Measurements from ENCODE around the gene PACRG.
A peak's percentile ranks its signal among the peaks of the same experiment; 100 is the strongest.

PACRG gene

DNA sequence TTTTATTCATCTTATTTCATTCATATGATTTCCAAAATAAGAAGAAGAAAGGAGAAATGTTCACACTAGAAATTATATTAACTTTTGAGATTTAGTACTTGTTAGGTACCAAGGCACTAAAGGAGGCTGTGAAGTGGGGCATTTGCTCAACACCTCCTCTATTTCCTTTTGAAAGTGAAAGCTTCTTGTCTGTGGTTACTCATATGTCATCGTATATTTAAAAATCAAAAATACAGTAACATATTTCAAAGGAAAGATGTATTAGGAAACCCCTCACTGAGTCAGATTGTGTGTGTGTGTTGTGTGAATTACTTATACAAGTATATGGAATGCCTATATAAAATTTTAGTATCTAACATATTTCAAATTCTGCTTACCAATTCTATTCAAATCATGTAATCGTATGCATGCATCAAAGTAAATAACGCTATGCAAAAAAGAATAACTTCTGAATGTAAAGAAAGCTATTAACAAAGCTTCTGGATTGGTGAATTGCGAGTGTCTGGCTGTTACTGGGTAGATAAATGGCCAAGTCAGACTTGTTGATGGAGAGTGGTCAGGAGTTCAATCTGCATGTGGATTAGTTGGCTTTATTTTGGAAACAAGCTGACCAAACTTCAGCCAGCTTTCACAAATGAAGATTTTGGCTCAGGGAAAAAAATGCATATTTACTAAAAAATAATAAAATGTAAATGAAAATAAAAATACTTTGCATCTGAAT, 70.9 kb downstream of the PACRG start:
- DNase-seq, result peak in 1 of 5 experiments; percentile 40

DNA sequence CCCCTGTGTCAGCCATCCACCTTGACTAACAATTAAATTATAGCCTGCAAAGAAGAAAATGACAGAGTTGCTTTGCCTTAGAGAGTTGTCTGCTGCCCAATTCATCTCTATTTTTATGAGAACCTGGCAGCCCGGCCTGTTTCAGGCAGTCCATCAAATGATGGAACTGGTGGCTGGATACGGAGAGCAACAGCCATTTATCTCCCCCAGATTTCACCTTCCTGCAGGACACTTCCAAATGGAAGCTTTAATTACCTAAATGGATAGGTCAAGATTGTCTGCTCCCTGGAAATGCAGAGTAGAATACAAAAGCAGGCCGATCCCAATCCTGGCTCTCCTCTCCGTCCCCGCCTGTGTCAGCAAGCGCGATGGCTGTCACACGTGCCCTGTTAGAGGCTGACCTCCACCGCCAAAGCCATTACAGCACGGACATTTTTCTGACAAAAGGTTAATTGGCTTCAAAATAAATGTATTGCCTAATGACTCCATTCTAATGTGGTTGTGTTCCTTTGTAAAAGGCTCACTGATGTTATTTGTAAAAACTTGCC, 86.7 kb downstream of the PACRG start:
- DNase-seq, result no peak

DNA sequence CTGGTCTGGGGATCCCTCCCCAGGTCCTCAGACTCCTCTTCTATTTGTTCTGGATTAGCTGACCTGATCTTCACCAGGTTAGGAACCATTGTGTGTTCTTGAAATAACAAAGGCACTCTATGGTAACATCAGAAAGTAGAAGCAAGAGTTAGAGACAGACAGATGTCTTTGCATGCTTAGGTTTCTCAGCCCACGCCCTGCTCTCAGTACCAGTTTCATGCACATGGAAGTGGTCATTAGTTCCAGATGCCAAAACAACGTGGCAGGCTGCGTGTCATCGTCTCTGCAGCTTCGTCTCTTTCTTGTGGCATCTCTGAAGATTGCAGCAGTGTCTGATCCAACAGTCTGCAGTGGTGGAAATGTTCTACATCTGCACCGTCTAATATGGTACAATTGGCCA, 89.4 kb downstream of the PACRG start:
- no peak for DNase-seq

DNA sequence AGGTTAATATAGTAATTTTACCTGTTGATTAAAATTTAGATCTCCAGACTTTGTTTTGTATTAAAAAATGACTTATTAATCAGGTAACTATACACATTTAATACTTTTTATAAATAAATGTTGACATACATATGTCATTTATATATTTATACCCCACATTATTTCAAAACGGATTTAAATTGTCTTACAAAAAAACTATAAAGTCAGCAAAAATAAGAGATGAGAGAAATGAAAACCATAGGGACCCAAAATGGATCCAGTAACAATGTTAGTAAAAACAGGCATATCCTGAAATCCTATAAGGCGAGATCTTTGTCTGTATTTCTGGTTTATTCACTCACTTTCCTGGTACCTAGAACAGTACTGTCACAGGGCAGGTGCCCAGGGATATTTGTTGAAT, 91.5 kb downstream of the PACRG start:
- no peak for DNase-seq

DNA sequence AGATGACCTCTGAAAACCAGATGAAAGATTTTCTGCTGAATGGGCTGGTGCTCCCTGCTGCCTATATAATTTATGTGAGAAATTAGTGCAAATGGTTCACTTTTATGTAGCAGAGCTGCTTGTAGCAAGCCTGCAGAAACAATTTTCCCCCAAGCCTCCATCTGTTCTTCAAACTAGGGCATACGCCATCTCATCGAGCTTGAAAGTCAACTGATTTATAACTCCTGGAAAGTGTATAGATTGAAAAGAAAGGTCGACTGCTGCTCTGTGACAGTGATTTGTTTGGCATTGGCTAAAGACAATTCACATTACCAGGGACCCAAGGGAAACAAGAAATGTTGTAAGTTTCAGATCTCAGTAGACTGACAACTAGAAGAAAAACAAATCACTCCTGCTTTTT, 93.3 kb downstream of the PACRG start:
- no peak for DNase-seq

DNA sequence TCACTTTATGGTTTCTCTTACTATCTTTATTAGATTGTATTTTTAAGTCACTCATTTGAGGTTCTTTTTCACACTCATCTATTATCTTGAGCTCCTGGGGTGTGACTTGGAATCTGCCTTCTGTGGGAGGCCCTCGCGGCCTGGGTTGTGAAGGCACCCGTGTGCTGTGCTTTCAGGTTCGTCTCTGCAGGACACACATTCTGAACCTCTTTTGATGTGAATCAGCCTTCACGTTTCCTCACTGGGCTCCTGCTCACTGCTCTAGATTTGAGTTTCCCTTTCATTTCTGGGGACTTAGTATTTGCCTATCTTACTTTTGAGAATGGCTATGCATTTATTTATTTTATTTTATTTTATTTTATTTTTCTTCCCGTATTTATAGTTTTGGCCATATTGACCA, 97.8 kb downstream of the PACRG start:
- DNase-seq, result peak in 1 of 5 experiments; percentile 77

DNA sequence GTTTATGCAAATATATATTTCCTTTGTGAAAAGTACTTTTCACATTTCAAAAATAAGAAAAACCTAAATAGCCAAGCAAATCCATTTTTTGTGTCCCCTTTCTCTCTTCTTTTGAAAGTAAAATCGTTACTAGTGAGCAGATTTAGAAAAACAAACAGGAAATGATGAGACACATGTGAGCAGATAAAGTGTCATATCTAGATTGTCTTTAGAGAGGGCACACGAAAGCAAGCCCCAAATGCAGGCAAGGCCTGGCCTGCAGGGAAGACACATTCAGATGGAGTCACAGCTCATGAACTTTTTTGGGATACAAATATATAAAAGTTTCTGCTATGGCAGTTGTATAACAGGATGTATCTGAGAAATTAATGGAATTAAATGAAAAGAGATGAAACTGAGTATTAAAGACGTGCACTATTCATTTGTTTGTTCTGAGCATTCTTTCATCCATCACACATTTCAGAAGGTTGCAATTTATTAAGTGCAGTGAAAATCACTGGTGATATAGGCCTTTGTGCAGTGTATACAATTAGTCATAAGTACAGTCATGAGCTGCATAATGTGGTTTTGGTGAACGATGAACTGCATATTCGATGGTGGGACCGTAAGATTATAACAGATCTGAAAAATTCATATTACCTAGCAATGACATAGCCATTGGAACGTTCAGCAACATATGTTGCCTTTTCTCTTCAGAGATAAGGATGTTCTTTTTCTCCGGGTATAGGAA, 101.4 kb downstream of the PACRG start:
- peak in 1 of 5 experiments; percentile 78 for DNase-seq

DNA sequence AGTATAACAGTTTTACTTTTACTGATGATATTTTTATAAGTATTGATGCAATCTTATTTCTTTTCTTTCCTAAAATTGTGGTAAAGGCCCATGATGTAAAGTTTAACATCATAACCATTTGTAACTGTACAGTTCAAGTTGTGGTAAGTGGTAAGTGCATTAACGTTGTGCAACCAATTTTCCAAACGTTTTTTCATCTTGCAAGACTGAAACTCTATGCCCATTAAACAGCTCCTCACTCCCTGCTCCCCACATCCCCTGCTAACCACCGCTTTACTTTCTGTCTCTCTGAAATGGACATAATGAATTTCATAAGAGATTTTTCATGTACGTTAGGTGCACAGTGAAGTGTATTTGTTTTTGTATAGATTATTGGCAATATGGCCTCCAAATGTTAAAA, 106.0 kb downstream of the PACRG start:
- DNase-seq, result no peak

DNA sequence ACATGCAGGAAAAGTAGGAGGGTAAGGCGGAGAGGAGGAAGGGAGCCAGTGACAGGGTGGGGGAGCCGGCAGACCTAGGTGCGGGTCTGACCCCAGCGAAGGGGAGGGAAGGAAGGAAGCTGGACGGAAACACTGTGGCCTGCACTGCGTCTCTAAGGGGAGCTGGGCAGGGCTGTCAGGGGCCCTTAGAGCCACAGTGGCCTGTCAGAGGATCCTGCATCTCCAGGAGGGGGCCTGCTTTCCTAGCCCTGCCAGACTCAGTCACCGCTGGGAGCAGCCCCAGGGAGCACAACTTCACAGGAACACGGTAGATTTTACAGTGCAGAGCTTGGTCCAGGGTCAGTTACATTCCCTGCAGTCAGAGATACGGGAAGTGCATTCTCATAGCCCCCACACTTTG, 118.2 kb downstream of the PACRG start:
- DNase-seq, result no peak

DNA sequence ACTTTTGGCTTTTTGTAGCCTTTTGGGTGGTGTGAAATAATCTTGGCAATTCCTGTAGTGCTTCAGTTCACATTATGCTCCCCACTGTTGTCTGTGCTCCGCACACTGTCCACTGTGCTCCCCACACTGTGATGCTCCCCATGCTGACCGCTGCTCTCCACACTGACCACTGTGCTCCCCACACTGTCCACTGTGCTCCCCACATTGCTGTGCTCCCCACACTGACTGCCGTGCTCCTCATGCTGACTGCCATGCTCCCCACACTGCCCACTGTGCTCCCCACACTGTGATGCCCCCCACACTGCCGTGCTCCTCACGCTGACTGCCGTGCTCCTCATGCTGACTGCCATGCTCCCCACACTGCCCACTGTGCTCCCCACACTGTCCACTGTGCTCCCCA, 118.9 kb downstream of the PACRG start:
- DNase-seq, result no peak

DNA sequence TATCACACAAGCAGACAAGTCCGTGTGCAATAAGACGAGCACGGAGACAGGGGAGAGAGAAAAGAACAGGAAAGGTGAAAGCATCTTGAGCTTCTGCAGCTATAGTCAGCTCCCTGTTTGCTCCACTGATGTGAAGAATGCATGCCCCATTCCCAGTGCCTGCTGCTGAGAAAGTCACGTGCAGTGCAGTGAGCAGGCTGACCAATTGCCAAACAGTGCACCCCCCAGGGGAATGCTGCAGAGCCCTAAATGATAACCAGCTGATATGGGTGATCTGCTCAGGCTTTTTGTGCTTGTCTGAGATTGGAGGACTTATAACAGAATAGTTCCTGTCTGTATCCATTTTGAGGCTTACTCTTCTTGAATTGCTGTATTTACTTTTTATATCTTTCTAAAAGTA, 121.5 kb downstream of the PACRG start:
- DNase-seq, result no peak

DNA sequence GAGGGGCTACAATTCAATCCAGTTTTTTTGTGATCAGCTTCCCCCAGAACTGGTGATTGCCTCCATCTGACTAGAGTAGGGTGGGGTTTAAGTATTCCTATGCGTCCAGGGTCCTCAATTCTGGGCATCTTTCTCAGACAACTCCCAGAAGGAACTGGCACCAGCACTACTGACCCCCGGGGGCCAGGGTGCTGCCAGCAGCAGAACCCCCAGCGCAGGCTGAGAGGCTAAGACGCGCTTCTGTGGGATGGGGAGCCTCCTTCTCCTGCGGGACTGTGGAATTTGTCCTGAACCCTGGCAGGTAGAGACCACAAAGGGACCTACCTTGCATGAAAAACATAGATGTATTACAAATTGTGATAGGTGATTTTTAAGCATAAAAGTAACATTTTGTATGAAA, 124.4 kb downstream of the PACRG start:
- no peak for DNase-seq

DNA sequence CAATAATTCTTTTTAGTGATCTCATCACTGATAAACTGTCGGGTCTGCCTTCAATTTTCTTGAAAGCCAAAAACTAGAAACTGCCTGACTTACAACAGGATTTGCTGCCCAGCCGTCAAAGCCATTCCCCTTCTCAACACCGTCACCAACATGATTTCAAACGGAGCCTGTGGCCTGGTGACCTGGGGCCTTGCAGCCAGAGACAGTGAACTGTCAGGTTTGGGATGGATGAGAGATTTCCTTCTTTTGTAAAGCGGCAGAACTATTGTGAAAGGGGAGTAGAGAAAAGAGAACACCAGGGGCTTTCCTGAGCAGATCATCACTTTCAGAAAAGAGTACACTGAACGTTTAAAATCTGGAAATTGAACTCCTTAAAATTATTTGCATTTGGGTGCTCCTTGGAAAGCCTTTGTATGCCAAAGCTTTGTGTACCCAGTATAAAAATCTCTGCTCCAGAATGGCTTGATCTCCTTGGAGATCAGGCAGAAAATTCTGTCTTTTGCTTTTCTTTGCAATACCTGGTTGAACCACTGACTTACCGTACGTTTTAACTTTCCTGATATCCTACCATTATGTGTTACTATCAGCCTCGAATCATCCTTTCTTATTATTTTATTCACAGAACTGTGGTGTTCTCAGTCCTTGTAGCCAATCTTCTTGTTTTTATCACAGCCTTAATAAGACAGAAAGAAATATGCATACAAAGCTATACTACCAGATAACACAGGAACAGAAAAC, 125.2 kb downstream of the PACRG start:
- DNase-seq, result no peak

DNA sequence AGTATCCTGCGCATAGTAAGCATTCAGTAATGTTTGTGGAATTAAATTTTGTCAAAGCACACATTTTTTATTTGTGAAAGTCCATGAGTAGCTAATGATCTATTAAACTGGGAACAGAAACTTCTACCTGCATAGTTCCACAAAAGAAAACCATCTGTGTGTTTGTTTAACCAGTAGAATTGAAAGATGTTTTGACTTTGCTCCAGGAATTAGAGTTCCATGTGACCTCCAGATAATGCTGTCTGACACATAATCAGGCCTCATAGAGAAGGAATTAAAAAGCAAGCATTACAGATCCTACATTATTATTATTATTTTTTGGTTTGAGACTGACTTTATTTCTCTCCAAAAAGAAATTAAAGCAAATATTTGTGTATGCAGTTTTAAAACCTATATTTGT, 126.5 kb downstream of the PACRG start:
- DNase-seq, result no peak

DNA sequence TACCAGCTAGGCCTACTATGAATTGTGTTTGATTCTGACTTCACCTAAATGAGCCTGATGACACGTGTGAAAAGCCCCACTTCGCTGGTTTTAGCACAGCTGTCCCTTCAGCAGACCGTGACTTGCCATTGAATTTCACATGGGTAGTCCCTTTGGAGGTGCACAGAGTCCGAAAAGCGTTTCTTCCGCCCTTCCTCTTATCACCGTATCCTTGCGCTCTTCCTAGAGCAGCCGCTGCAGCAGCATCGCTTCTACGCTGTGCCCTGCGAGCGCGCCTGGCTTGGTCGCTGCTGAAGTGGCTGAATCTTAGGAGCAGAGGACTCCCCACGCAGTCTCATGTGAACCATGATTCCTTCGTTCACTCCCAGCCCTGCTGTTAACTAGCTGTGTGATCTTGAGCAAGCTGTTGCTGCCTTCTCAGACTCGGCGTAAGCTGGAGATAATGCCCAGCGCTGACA, 127.0 kb downstream of the PACRG start:
- DNase-seq, result no peak

DNA sequence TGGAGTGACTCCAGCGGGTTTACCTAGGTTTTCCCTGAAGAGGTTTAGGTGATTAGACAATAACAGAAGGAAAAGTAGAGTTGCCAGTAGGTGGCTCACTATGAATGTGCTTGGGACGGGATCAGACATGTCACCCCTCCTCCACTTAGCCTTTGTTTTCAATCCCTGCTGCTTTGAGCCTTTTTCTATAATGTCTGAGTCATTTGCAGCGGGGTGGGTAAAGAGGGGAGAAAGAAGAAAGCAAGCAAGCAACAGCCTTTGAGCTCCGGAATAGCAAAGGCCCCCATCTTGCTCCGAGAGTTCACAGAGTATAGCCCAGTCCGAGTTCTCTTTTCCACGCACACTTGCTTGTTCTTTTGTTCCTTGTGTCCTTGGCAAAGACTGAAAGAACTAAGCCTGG, 129.1 kb downstream of the PACRG start:
- DNase-seq, result no peak

DNA sequence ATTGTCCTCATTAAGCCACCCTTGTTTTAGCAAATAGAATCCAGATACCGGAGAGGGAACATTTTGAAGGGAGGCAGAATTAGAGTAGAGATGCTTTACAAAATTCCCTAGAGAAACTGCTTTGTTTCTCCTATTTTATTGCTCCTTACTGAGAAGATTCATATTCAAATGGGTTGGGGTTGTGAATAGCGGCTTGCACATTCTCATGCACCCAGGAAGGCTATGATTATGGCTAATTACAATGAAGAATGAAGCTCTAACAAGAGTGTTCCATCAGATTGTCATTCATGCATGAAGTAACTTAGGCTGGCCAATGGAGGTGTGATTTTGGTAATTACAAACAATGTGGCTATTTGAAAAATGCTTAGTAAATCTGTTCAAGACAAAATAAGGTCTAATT, 129.6 kb downstream of the PACRG start:
- no peak for DNase-seq

DNA sequence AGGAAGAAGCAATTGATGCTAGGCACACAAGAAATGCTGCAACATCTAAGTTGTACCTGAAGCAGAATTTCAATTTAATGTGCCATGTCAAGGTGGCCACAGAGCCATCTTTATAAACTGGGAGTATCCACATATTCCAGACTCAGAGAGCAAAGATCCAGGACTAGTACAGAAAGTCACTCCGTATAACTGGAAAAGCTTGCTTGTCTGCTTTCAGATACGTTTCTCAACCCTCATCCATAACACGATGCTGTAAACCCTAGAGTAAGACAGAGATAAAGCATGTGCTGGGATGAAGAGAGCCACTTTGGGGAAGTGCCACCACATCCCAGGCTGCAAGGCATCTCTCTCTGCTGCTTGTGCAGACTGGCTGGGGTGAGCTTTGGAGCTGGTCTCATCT, 134.7 kb downstream of the PACRG start:
- no peak for DNase-seq

DNA sequence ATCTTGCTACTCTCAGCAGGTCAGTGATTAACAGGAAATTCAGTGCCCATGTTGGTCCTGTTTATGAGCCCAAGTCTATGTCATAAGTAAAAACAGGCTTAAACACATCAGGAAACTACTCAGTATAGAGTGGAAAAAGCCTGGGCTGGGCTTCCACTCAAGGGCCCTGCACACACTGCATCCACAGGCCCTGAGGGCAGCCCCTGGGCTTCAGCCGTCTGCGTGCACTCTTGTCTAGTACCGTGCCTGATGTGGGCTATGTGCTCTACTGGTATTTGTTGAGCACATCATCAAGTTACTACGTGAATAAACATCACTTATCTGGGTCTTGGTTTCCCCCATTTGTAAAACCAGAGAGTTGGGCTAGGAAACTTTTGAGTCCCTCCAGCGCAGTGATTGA, 135.2 kb downstream of the PACRG start:
- no peak for DNase-seq

DNA sequence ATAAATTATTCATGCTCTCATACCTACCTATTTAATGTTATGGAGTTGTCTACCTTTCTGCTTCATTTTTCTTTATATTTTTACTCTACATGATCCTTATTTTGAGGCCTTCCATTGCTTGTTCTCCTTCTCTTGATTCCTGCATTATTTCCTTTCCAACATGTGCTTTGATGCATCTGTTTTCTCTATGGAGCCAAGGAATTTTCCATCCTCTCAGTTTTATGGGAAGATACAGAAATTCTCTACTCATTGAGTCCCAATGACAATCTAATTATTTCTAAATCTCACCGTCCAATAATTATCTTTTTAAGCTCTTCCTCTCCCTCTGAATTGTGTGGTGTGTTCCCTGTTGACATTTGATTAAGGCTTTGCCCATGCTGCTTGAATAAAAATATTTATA, 136.0 kb downstream of the PACRG start:
- DNase-seq, result no peak

DNA sequence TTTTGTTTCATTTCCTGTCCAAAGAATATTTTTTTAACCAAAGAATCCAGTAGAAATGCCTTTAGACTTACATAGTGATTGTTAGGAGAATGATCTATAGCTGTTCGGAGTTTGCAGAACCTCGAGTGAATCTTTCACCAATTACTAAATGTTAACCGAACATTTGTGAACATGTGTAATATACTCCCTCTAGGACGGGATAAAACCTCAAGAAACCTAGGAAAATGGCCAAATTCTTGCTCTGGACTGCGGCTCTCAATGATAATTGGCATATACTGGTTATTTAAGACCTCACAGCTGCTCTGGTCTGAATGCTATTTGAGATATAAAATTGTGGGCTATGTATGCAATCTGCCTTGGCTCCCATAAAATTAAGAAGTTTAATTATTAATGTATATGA, 137.1 kb downstream of the PACRG start:
- DNase-seq, result no peak

DNA sequence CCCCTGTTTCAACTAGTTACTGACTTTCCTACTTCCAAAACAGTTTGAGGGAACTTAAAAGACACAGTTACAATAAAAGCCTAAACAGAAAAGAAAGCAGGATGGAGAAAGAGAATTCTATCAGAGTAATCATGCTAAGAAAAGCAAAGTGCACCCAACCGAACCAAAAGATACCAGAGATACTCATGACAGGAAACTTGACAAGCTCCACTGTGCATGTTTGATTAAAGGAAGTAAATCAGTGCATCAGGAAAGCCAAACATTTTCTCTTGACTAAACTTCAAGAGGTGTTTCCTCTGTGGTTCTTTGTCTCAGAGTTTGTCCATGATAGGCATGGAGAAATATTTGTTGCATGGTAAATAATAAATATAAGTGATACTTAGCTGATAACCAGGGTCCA, 138.9 kb downstream of the PACRG start:
- no peak for DNase-seq

DNA sequence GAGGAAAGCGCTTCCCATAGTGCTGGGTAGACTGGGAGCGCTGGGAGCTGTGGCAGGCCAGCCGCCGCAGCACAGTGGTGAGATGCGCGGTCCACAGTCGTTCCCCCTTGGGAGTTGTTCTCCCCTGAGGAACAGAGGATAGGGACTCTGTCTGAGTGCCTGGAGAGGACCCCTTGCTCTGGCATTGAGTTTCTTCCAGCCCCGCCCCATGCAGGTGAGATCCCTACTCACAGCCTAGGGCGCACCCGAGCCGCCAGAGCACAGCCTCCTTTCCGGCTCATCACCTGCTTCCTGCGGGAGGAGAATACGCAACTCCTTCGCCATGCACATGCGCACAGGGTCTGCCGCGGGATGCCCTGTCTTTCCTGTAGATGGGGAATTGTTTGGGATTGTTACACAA, 140.6 kb downstream of the PACRG start:
- DNase-seq, result no peak

DNA sequence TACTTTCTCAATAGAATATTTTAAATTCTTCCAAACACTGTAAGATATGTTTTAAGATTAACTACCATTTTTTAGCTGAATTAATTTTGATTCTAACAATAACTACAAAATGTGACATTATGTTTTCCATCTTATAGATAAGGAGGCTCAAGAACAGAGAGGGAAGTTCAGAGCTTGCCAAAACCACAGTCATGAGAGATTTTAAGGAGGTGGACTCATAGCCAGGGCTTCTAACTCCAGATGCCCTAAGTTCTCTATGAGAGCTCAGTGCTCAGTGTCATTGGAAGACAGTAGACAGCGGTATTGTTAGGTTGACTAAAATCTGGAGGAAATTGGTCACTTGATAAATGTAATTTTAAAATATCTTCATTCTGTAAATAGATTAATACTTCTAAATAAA, 144.2 kb downstream of the PACRG start:
- no peak for DNase-seq
